ENCODE measurements around the gene ACTL8. TPM values are rescaled to one million over a fixed set of nuclear protein-coding genes. Genes with fewer than 3 reads are reported as not detected.

Gene ACTL8
- polyA plus RNA-seq, 1 experiment, result not detected

DNA sequence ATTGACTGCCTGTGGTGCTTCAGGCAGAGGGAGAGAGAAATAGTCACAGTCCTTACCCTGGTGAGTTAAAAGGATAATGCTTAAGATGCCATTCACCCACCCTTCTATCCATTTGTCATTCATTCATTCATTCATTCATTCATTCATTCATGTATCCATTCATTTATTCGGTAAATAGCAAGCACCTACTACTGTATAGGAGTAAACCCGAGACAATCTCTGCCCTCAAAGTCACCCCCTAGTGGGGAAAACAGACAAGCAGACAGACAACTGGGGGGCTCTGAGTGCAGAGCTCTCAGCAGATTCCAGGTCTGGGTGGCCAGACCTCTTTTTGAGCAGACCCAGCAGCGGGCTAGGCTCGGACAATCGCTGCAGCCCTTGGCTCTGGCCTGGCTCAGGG lies 14.1 kb upstream of the ACTL8 start:
- Histone ChIP-seq H3K27ac (ENCODE audit: low read depth, low read length) (no peak overlapping the region), H3K27me3 (ENCODE audit: control insufficient read depth, insufficient read depth, low read length) (peaks cover 47% of the 10 kb centered on the region), H3K4me3 (ENCODE audit: low read depth, low read length) (no peak overlapping the region), H3K9me3 (ENCODE audit: control insufficient read depth, insufficient read depth, low read length) (no peaks in the 10 kb centered on the region)
- DNase-seq (ENCODE audit: low read depth, low spot score), result no peak
- POLR2A ChIA-PET, result no interaction called here
- TF ChIP-seq, protein P1, sequence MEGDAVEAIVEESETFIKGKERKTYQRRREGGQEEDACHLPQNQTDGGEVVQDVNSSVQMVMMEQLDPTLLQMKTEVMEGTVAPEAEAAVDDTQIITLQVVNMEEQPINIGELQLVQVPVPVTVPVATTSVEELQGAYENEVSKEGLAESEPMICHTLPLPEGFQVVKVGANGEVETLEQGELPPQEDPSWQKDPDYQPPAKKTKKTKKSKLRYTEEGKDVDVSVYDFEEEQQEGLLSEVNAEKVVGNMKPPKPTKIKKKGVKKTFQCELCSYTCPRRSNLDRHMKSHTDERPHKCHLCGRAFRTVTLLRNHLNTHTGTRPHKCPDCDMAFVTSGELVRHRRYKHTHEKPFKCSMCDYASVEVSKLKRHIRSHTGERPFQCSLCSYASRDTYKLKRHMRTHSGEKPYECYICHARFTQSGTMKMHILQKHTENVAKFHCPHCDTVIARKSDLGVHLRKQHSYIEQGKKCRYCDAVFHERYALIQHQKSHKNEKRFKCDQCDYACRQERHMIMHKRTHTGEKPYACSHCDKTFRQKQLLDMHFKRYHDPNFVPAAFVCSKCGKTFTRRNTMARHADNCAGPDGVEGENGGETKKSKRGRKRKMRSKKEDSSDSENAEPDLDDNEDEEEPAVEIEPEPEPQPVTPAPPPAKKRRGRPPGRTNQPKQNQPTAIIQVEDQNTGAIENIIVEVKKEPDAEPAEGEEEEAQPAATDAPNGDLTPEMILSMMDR (IDR thresholded peaks at IDR 0.05; ENCODE audit: low read depth, low read length), result no peak
- CTCF ChIA-PET, result interaction anchor here (1.5 kb wide), 1 partner anchor 79 kb away, joined by 4 read pairs; no protein-coding TSS in a partner anchor

DNA sequence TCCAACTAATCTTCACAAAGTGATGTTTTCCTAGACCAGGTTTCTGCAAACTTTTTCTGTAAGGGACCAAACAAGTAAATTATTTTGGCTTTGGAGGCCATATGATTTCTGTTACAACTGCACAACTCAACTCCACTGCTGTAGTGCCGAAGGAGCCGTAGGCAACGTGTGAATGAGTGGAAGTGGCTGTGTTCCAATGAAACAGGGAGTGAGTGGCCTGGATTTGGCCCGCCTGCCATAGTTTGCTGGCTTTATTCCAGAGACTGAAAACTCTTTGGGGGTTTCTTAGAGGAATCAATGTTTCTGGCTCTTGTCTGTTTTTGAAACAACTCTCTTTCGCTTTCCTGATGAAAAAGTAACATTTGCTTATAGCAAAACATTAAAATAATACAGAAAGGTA lies 12.6 kb upstream of the ACTL8 start:
- no peaks in the 10 kb centered on the region; the same call in 1 of the 2 replicates for H3K9me3 ChIP-seq (ENCODE audit: control insufficient read depth, insufficient read depth, low read length)
- H3K27ac ChIP-seq (ENCODE audit: low read depth, low read length), result no peak overlapping the region
- DNase-seq (ENCODE audit: low read depth, low spot score), result no peak
- H3K4me3 ChIP-seq (ENCODE audit: low read depth, low read length), result no peak overlapping the region
- ChIA-PET POLR2A (no interaction called here), CTCF (no interaction called here)
- TF ChIP-seq, protein P1 (IDR thresholded peaks at IDR 0.05; ENCODE audit: low read depth, low read length), result no peak
- H3K27me3 ChIP-seq (ENCODE audit: control insufficient read depth, insufficient read depth, low read length), result peaks cover 42% of the 10 kb centered on the region

DNA sequence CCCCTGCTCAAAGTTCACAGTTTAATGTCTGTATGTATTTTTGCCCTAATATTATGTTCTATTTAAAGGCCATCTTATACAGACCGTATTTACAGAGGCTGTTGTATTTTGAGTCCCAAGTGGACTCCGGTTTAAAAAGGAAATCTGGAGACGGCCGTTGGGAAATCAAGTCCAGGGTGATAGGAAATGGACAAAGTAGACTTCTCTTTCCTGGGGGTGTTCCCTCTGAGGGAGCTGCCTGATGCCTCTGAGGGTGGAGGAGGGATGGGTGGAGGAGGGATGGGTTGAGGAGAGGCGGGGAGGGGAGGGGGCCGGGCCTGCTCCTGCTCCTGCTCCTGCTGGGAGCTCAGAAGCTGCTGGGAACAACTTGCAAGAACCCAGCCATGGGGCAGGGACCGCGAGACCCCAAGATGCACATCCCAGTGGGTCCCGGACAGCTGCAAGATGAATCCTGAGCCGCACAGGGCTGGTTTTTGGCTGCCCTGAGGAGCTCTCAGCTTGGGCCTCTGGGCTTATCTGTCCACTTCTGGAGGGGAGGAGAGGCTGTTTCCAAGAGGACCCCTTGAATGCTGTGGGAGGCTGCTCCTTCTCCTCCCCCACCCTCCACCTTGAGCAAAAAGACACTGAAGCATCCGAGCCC lies 12.0 kb upstream of the ACTL8 start:
- CTCF ChIA-PET, result no interaction called here
- TF ChIP-seq, protein P1 (IDR thresholded peaks at IDR 0.05; ENCODE audit: low read depth, low read length), result no peak
- H3K4me3 ChIP-seq (ENCODE audit: low read depth, low read length), result no peak overlapping the region
- H3K27ac ChIP-seq (ENCODE audit: low read depth, low read length), result no peak overlapping the region
- POLR2A ChIA-PET, result no interaction called here
- no peak for DNase-seq (ENCODE audit: low read depth, low spot score)
- H3K27me3 ChIP-seq (ENCODE audit: control insufficient read depth, insufficient read depth, low read length), result peaks cover 42% of the 10 kb centered on the region
- H3K9me3 ChIP-seq (ENCODE audit: control insufficient read depth, insufficient read depth, low read length), result no peaks in the 10 kb centered on the region; the same call in 1 of the 2 replicates

DNA sequence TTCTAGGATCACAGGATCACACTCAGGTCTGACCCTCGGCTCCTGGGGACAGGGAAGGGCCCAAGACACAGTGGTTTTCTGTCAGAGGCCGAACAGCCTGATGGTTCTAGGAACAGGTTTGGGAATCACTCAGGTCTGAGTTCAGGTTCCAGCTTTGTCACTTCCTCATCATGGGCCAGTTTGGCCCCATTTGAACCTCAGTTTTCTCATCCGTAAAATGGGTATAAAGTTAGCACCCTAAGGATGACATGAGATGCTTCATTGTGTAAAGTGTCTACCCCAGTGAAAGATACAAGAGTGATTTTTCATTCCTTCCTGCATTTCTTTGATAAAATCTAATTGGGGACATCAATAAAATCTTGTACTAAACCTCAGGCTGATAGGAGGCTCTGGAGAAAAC lies 11.2 kb upstream of the ACTL8 start:
- Histone ChIP-seq H3K4me3 (ENCODE audit: low read depth, low read length) (no peak overlapping the region), H3K9me3 (ENCODE audit: control insufficient read depth, insufficient read depth, low read length) (no peaks in the 10 kb centered on the region; the same call in 1 of the 2 replicates), H3K27me3 (ENCODE audit: control insufficient read depth, insufficient read depth, low read length) (peaks cover 42% of the 10 kb centered on the region), H3K27ac (ENCODE audit: low read depth, low read length) (no peak overlapping the region)
- ChIA-PET POLR2A (no interaction called here), CTCF (no interaction called here)
- TF ChIP-seq, protein P1 (IDR thresholded peaks at IDR 0.05; ENCODE audit: low read depth, low read length), result no peak
- no peak for DNase-seq (ENCODE audit: low read depth, low spot score)

DNA sequence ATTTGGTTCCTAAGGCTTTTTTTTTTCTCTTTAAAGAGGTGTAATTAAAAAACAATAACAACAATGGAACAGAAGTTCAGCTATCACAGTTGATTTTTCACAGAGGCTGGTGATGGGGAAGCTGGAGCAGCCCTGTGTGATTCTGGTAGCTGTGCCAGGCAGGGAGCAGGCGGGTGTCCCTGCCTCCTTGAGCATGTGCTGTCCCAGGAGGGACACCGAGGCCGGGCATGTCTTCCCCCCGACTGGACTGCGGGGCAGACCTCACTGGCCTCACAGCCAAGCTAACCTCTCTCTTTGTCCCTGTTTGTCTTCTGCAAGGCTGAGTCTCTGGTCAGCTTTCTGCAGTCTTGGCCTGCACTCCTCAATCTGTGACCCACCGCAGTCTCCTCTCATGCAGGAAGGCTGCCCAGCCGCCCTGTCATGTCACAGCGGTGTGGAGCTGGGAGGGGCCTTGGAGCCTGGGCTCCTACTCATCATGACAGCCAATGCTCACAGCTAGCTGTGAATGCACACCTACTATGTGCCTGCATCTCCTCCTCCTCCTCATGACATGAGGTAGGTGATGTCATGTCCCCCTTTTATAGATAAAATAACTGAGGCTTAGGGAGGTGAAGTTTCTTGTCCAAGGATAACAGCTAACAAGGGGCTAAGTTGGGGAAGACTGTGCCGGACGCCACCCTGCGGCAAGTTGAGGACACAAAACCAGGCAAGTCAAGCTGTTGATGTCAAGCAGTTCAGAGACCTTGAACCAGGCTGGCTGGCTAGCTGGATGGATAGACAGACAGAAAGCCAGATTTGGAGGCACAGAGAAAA lies 10.3 kb upstream of the ACTL8 start:
- Histone ChIP-seq H3K27ac (ENCODE audit: low read depth, low read length) (no peak overlapping the region), H3K4me3 (ENCODE audit: low read depth, low read length) (no peak overlapping the region), H3K9me3 (ENCODE audit: control insufficient read depth, insufficient read depth, low read length) (no peaks in the 10 kb centered on the region; the same call in 1 of the 2 replicates), H3K27me3 (ENCODE audit: control insufficient read depth, insufficient read depth, low read length) (peaks cover 38% of the 10 kb centered on the region)
- TF ChIP-seq, protein P1 (IDR thresholded peaks at IDR 0.05; ENCODE audit: low read depth, low read length), result no peak
- ChIA-PET CTCF (interaction anchor here (0.6 kb wide), 1 partner anchor 10 kb away, joined by 4 read pairs; no protein-coding TSS in a partner anchor), POLR2A (no interaction called here)
- no peak for DNase-seq (ENCODE audit: low read depth, low spot score)
